ENCODE measurements around the gene RALGPS1. TPM values are rescaled to one million over a fixed set of nuclear protein-coding genes. Genes with fewer than 3 reads are reported as not detected.

Gene RALGPS1
- total and polyA plus RNA-seq, 2 donors (not counting 1 experiment from before 2014, with no cell fraction given): 19.7 to 39.9 TPM

GRCh38 chr9:127188396-127188795 is 273.8 kb downstream of the RALGPS1 start:
- WGBS (ENCODE audit: insufficient coverage): 100% methylated on average over 1 of the region's 4 CpGs

GRCh38 chr9:127189628-127190027 is 275.0 kb downstream of the RALGPS1 start:
- TF ChIP-seq EZH2 (IDR thresholded peaks at IDR 0.05; ENCODE audit: borderline replicate concordance, insufficient read depth, low read depth, low read length, poor library complexity, severe bottlenecking): no peak
- TF ChIP-seq CTCF (IDR thresholded peaks at IDR 0.05): no peak
- Histone ChIP-seq H3K9me3 (ENCODE audit: control extremely low read depth in 1 of 3, control insufficient read depth in 2 of 3, insufficient read depth in 1 of 3, low read length in 2 of 3) (no peaks in the 10 kb centered on the region), H3K4me1 (ENCODE audit: control insufficient read depth in 2 of 2, insufficient read depth in 2 of 2, low read length in 2 of 2) (no peaks in the 10 kb centered on the region), H2AFZ (ENCODE audit: insufficient read depth, low read depth, low read length, poor library complexity, severe bottlenecking) (no peak overlapping the region), H3K4me2 (replicated peaks; ENCODE audit: low read depth, low read length, poor library complexity, severe bottlenecking) (no peak overlapping the region), H3K9ac (ENCODE audit: low read length) (no peak overlapping the region), H3K79me2 (ENCODE audit: control insufficient read depth, insufficient read depth, low read length) (no peaks in the 10 kb centered on the region), H3K4me3 (ENCODE audit: control extremely low read depth in 1 of 5, extremely low read depth in 1 of 5, insufficient read depth in 1 of 5, low read depth in 2 of 5, low read length in 4 of 5) (no peak overlapping the region), H3K27me3 (replicated peaks in 1 of 4; ENCODE audit: control extremely low read depth in 1 of 4, control insufficient read depth in 3 of 4, insufficient read depth in 4 of 4, low read length in 3 of 4) (no peaks in the 10 kb centered on the region), H4K20me1 (ENCODE audit: control insufficient read depth, insufficient read depth, low read length, poor library complexity, severe bottlenecking) (no peaks in the 10 kb centered on the region), H3K36me3 (replicated peaks in 1 of 2; ENCODE audit: control extremely low read depth in 1 of 2, control insufficient read depth in 1 of 2, extremely low read depth in 1 of 2, insufficient read depth in 2 of 2, low read length in 1 of 2) (peaks cover 2 to 5% of the 10 kb centered on the region in 2 experiments), H3K27ac (ENCODE audit: low read length in 2 of 2) (no peak overlapping the region)
- Mint-ChIP-seq H3K27me3 (no peaks in the 10 kb centered on the region), H3K4me1 (no peaks in the 10 kb centered on the region), H3K9me3 (ENCODE audit: insufficient read depth) (no peaks in the 10 kb centered on the region), H3K4me3 (no peak overlapping the region), H3K27ac (no peak overlapping the region)
- ATAC-seq (ENCODE audit: low read depth) (no peak), DNase-seq (no peak)
- WGBS (ENCODE audit: insufficient coverage): 91% methylated on average over 3 of the region's 5 CpGs
- POLR2A ChIA-PET: no interaction called here
- intact Hi-C loops (cut with micrococcal nuclease): no loop called here
- CTCF ChIA-PET: no interaction called here

More at GRCh38 chr9:127188396-127188795, 273.8 kb downstream of the RALGPS1 start:
- ChIA-PET POLR2A (no interaction called here), CTCF (interaction anchor here (1.3 kb wide), 1 partner anchor 248 kb away, joined by 4 read pairs; no protein-coding TSS in a partner anchor)
- Histone ChIP-seq H4K20me1 (ENCODE audit: control insufficient read depth, insufficient read depth, low read length, poor library complexity, severe bottlenecking) (no peaks in the 10 kb centered on the region), H3K9ac (ENCODE audit: low read length) (no peak overlapping the region), H3K79me2 (ENCODE audit: control insufficient read depth, insufficient read depth, low read length) (no peaks in the 10 kb centered on the region), H3K4me3 (ENCODE audit: control extremely low read depth in 1 of 5, extremely low read depth in 1 of 5, insufficient read depth in 1 of 5, low read depth in 2 of 5, low read length in 4 of 5) (no peak overlapping the region), H3K36me3 (replicated peaks in 1 of 2; ENCODE audit: control extremely low read depth in 1 of 2, control insufficient read depth in 1 of 2, extremely low read depth in 1 of 2, insufficient read depth in 2 of 2, low read length in 1 of 2) (peaks cover 2 to 6% of the 10 kb centered on the region in 2 experiments), H2AFZ (ENCODE audit: insufficient read depth, low read depth, low read length, poor library complexity, severe bottlenecking) (no peak overlapping the region), H3K27me3 (replicated peaks in 1 of 4; ENCODE audit: control extremely low read depth in 1 of 4, control insufficient read depth in 3 of 4, insufficient read depth in 4 of 4, low read length in 3 of 4) (no peaks in the 10 kb centered on the region), H3K4me2 (replicated peaks; ENCODE audit: low read depth, low read length, poor library complexity, severe bottlenecking) (no peak overlapping the region), H3K9me3 (ENCODE audit: control extremely low read depth in 1 of 3, control insufficient read depth in 2 of 3, insufficient read depth in 1 of 3, low read length in 2 of 3) (no peaks in the 10 kb centered on the region), H3K4me1 (ENCODE audit: control insufficient read depth in 2 of 2, insufficient read depth in 2 of 2, low read length in 2 of 2) (no peaks in the 10 kb centered on the region), H3K27ac (ENCODE audit: low read length in 2 of 2) (no peak overlapping the region)
- intact Hi-C loops (cut with micrococcal nuclease): no loop called here
- no peaks in the 10 kb centered on the region for H3K27me3 Mint-ChIP-seq
- TF ChIP-seq CTCF (IDR thresholded peaks at IDR 0.05) (no peak), EZH2 (IDR thresholded peaks at IDR 0.05; ENCODE audit: borderline replicate concordance, insufficient read depth, low read depth, low read length, poor library complexity, severe bottlenecking) (no peak)
- H3K4me1 Mint-ChIP-seq: no peaks in the 10 kb centered on the region
- no peaks in the 10 kb centered on the region for H3K9me3 Mint-ChIP-seq (ENCODE audit: insufficient read depth)
- H3K4me3 Mint-ChIP-seq: no peak overlapping the region
- no peak overlapping the region for H3K27ac Mint-ChIP-seq
- ATAC-seq (ENCODE audit: low read depth) (no peak), DNase-seq (no peak)

All from B cell (primary cell).